ENCODE data around the gene ITLN1. TPM values are rescaled to one million over a fixed set of nuclear protein-coding genes. Genes with fewer than 3 reads are reported as not detected.
"Not testable (repeated sequence)": the region's sequence is repeated elsewhere in the genome, so short reads cannot be mapped to it uniquely, and the experiment has no call there.

The ITLN1 gene
- polyA plus RNA-seq, 1 experiment, result not detected

DNA sequence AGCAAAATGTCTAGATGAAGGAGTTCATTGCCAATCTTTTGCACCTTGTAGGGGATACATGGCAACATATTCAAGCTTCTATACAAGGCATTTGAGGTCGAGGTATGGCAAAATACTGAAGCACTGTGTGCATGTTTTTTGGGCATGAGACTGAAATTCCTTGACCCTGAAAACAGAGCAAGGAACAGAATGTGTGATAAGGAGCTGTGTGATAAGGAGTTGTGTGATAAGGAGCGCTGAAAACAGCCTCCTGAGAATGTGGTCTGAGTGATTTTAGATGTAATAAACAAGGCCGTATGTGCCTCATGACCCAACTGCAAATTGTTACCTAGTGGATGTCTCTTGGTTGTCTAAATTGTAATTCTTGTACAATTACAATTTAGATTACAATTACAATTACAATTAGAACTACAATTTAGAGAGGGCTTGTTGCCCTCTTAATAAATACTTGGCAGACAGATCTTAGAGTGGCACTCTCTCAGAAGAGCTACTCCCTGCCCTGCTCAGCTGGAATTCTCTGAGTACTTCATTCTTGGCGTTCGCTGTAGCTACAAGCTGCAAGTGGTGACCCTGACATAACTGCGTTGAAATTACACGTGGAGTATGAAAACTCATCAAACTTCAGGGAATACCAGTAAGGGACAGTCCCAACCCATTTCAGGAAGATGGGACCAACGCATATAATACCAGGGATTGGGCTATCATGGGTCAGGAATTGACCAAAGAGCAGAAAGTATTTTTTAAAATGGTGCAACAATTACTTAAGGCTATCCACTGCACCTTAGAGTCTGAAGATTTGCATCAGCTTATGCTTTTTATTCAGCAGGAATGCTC lies 20.0 kb upstream of the ITLN1 start:
- no peak for DNase-seq (ENCODE audit: low read depth, low spot score)
- ChIA-PET CTCF (interaction anchor here (2.0 kb wide), 1 partner anchor 69 kb away, joined by 6 read pairs; no protein-coding TSS in a partner anchor), POLR2A (no interaction called here)
- TF ChIP-seq, protein P1, sequence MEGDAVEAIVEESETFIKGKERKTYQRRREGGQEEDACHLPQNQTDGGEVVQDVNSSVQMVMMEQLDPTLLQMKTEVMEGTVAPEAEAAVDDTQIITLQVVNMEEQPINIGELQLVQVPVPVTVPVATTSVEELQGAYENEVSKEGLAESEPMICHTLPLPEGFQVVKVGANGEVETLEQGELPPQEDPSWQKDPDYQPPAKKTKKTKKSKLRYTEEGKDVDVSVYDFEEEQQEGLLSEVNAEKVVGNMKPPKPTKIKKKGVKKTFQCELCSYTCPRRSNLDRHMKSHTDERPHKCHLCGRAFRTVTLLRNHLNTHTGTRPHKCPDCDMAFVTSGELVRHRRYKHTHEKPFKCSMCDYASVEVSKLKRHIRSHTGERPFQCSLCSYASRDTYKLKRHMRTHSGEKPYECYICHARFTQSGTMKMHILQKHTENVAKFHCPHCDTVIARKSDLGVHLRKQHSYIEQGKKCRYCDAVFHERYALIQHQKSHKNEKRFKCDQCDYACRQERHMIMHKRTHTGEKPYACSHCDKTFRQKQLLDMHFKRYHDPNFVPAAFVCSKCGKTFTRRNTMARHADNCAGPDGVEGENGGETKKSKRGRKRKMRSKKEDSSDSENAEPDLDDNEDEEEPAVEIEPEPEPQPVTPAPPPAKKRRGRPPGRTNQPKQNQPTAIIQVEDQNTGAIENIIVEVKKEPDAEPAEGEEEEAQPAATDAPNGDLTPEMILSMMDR (IDR thresholded peaks at IDR 0.05; ENCODE audit: low read depth, low read length), result no peak
- Histone ChIP-seq H3K9me3 (ENCODE audit: control insufficient read depth, insufficient read depth, low read length) (no peaks in the 10 kb centered on the region), H3K4me3 (ENCODE audit: low read depth, low read length) (no peak overlapping the region), H3K27me3 (ENCODE audit: control insufficient read depth, insufficient read depth, low read length) (no peaks in the 10 kb centered on the region), H3K27ac (ENCODE audit: low read depth, low read length) (no peak overlapping the region)

DNA sequence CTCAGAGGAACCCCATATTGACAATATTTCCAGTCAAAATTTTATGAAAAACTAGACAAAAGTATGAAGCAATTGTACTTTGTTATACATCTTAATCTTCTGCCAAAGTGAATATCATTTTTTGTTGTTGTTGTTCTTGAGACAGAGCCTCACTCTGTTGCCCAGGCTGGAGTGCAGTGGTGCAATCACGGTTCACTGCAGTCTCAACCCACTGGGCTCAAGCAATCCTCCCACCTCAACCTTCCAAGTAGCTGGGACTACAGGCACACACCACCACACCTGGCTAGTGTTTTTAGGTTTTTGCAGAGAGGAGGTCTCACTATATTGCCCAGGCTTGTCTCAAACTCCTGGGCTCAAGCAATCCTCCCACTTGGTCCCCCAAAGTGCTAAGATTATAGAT lies 17.3 kb upstream of the ITLN1 start:
- H3K27me3 ChIP-seq (ENCODE audit: control insufficient read depth, insufficient read depth, low read length); CTCF ChIA-PET; DNase-seq (ENCODE audit: low read depth, low spot score); H3K4me3 ChIP-seq (ENCODE audit: low read depth, low read length); POLR2A ChIA-PET; H3K9me3 ChIP-seq (ENCODE audit: control insufficient read depth, insufficient read depth, low read length); H3K27ac ChIP-seq (ENCODE audit: low read depth, low read length): not testable (repeated sequence)

DNA sequence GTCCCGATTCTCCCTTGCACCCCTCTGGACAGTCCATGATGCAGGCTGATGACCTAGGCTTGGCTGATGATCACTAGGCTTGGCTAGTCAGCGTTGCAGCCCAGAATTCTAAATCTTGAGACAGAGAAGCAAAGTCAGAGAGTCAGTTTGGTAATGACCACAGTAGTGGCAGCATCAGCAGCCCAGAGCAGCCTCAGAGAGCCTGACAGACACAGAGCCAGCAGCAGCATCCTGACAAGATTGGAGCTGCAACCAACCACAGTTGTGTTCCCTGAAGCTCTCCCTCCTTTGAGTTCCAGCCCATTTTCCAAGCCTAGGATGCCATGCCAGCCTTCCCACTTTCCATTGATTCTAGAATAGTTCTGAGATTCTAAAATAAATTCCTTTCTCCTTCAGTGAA lies 16.8 kb upstream of the ITLN1 start:
- DNase-seq (ENCODE audit: low read depth, low spot score), result no peak
- no peak overlapping the region for H3K4me3 ChIP-seq (ENCODE audit: low read depth, low read length)
- no peak overlapping the region for H3K27ac ChIP-seq (ENCODE audit: low read depth, low read length)
- no peaks in the 10 kb centered on the region for H3K27me3 ChIP-seq (ENCODE audit: control insufficient read depth, insufficient read depth, low read length)
- POLR2A ChIA-PET, result no interaction called here
- CTCF ChIA-PET, result no interaction called here
- TF ChIP-seq, protein P1 (IDR thresholded peaks at IDR 0.05; ENCODE audit: low read depth, low read length), result no peak
- H3K9me3 ChIP-seq (ENCODE audit: control insufficient read depth, insufficient read depth, low read length), result no peaks in the 10 kb centered on the region

DNA sequence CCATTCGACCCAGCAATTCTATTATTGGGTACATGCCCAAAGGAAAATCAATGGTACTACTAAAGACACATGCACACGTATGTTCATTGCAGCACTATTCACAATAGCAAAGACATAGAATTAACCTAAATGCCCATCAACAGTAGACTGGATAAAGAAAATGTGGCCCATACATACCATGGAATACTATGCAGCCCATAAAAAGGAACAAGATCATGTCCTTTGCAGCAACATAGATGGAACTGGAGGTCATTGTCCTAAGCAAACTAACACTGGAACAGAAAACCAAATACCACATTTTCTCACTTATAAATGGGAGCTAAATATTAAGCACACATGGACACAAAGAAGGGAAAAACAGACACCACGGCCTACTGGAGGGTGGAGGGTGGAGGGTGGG lies 15.7 kb upstream of the ITLN1 start:
- CTCF ChIA-PET; POLR2A ChIA-PET; H3K27ac ChIP-seq (ENCODE audit: low read depth, low read length): not testable (repeated sequence)

DNA sequence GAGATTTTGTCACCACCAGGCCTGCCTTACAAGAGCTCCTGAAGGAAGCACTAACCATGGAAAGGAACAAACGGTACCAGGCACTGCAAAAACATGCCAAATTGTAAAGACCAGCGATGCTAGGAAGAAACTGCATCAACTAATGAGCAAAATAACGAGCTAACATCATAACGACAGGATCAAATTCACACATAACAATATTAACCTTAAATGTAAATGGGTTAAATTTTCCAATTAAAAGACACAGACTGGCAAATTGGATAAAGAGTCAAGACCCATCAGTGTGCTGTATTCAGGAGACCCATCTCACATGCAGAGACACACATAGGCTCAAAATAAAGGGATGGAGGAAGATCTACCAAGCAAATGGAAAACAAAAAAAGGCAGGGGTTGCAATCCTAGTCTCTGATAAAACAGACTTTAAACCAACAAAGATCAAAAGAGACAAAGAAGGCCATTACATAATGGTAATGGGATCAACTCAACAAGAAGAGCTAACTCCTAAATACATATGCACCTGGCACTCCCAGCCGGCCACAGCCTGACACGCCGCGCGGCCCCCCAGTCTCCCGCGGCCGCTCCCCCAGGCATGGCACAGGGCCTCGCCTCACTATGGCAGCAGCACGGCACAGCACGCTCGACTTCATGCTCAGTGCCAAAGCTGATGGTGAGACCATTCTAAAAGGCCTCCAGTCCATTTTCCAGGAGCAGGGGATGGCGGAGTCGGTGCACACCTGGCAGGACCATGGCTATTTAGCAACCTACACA lies 9.6 kb upstream of the ITLN1 start:
- CTCF ChIA-PET, POLR2A ChIA-PET: not testable (repeated sequence)

More for the DNA sequence above, 15.7 kb upstream of the ITLN1 start:
- H3K9me3 ChIP-seq (ENCODE audit: control insufficient read depth, insufficient read depth, low read length); DNase-seq (ENCODE audit: low read depth, low spot score); H3K4me3 ChIP-seq (ENCODE audit: low read depth, low read length); H3K27me3 ChIP-seq (ENCODE audit: control insufficient read depth, insufficient read depth, low read length): not testable (repeated sequence)

DNA sequence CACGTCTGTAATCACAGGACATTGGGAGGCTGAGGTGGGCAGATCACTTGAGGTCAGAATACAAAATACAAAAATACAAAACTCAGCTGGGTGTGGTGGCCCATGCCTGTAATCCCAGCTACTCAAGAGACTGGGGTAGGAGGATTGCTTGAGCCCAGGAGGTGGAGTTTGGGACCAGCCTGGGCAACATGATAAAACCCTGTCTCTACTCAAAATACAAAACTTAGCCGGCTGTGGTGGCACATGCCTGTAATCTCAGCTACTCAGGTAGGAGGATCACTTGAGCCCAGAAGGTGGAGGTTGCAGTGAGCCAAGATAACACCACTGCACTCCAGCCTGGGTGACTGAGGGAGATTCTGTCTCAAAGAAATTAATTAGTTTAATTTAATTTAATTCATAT lies 6.5 kb upstream of the ITLN1 start:
- CTCF ChIA-PET, result no interaction called here
- no peak for DNase-seq (ENCODE audit: low read depth, low spot score)

More for the DNA sequence above, 9.6 kb upstream of the ITLN1 start:
- DNase-seq (ENCODE audit: low read depth, low spot score); H3K27me3 ChIP-seq (ENCODE audit: control insufficient read depth, insufficient read depth, low read length); H3K27ac ChIP-seq (ENCODE audit: low read depth, low read length); H3K9me3 ChIP-seq (ENCODE audit: control insufficient read depth, insufficient read depth, low read length); H3K4me3 ChIP-seq (ENCODE audit: low read depth, low read length): not testable (repeated sequence)

More for the DNA sequence above, 6.5 kb upstream of the ITLN1 start:
- POLR2A ChIA-PET, result no interaction called here
- H3K27ac ChIP-seq (ENCODE audit: low read depth, low read length), result no peak overlapping the region
- no peaks in the 10 kb centered on the region for H3K27me3 ChIP-seq (ENCODE audit: control insufficient read depth, insufficient read depth, low read length)
- TF ChIP-seq, protein P1 (IDR thresholded peaks at IDR 0.05; ENCODE audit: low read depth, low read length), result no peak
- no peaks in the 10 kb centered on the region for H3K9me3 ChIP-seq (ENCODE audit: control insufficient read depth, insufficient read depth, low read length)
- H3K4me3 ChIP-seq (ENCODE audit: low read depth, low read length), result no peak overlapping the region
